HepG2 (cell line): ENCODE measurements around the gene CUL4A. TPM values are rescaled to one million over a fixed set of nuclear protein-coding genes. Genes with fewer than 3 reads are reported as not detected.

Source experiments
- ATAC-seq: fragments of 200-7000 bp; cut with Tn5 transposase; 3 replicates; pipeline ENCODE4 v1.9.1; 2020; ENCODE audit warnings: mild to moderate bottlenecking, moderate library complexity
- BruUV-seq: library from RNA; stranded (reverse); fragments of 400-500 nt; replicated peaks from 2 replicates; lab custom pipeline; 2021; lab: Mats Ljungman, UMichigan
- CTCF ChIA-PET: fragments of 300-600 bp; formaldehyde crosslinking; extraction: SDS; loops from one replicate; lab custom pipeline; 2021; ENCODE audit warnings: low total read pairs, inconsistent platforms, low intra/inter-chr PET ratio; lab: Yijun Ruan, JAX
- POLR2A ChIA-PET: fragments of 350-600 bp; sonication (Branson Sonifier 250); formaldehyde crosslinking; loops from one replicate; lab custom pipeline; 2020; ENCODE audit warnings: antibody characterized with exemption, inconsistent platforms; lab: Yijun Ruan, JAX
- DNase-seq: peaks from one replicate; pipeline ENCODE4 v3.0.0-alpha.2; 2015; ENCODE audit warnings: low spot score
- FAIRE-seq: peaks from 3 replicates; lab custom pipeline; 2011; peaks lifted over from hg19 to GRCh38; lab: Jason Lieb, UNC
- H2AFZ ChIP-seq: one replicate; pipeline ENCODE4 v1.6.1; 2011; ENCODE audit warnings: low read length, inconsistent platforms
- H3K27ac ChIP-seq: fragments of 300-600 bp; 3 replicates; pipeline ENCODE4 v1.8.0; 2011; ENCODE audit warnings: mixed run types, mild to moderate bottlenecking, mixed read lengths, low read length, inconsistent platforms; ENCODE audit not compliant: insufficient read depth; ENCODE audit errors: extremely low read length
- H3K27me3 ChIP-seq, 2 experiments: fragments of 200-600 bp in 1 of 2; 2 replicates in 1 of 2; 3 replicates in 1 of 2; pipeline versions ENCODE4 v1.6.0 to v1.8.0; 2011; ENCODE audit warnings: low read length in 2 of 2, mild to moderate bottlenecking in 2 of 2, moderate library complexity in 2 of 2, inconsistent platforms in 1 of 2; ENCODE audit not compliant: insufficient read depth in 2 of 2, control insufficient read depth in 1 of 2
- H3K36me3 ChIP-seq, 2 experiments: fragments of 200-600 bp in 1 of 2; replicated peaks in 1 of 2; 2 replicates in 1 of 2; 3 replicates in 1 of 2; pipeline versions ENCODE4 v1.5.1 to v1.8.0; 2011; ENCODE audit warnings: low read length in 2 of 2, inconsistent platforms in 1 of 2; ENCODE audit not compliant: insufficient read depth in 2 of 2, control insufficient read depth in 1 of 2
- H3K4me1 ChIP-seq: 2 replicates; pipeline ENCODE4 v1.5.1; 2012; ENCODE audit warnings: low read length, inconsistent platforms; ENCODE audit not compliant: insufficient read depth
- H3K4me2 ChIP-seq: 2 replicates; pipeline ENCODE4 v1.6.0; 2011; ENCODE audit warnings: low read depth, low read length, inconsistent platforms
- H3K4me3 ChIP-seq, 3 experiments: fragments of 200-600 bp in 1 of 3; sonication (generic), shearing (Covaris generic) in 1 of 3; replicated peaks in 1 of 3; 2 replicates each; pipeline ENCODE4 v1.5.1; 2011 to 2016; ENCODE audit warnings: low read length in 3 of 3, inconsistent platforms in 2 of 3, low read depth in 2 of 3, mild to moderate bottlenecking in 2 of 3, control low read depth in 1 of 3, mixed read lengths in 1 of 3; ENCODE audit not compliant: insufficient read depth in 1 of 3
- H3K79me2 ChIP-seq: one replicate; pipeline ENCODE4 v1.6.1; 2011; ENCODE audit warnings: low read length, inconsistent platforms; ENCODE audit not compliant: insufficient read depth
- H3K9ac ChIP-seq: 2 replicates; pipeline ENCODE4 v1.6.0; 2011; ENCODE audit warnings: mild to moderate bottlenecking, low read depth, low read length, inconsistent platforms; ENCODE audit not compliant: insufficient read depth
- H3K9me3 ChIP-seq: 2 replicates; pipeline ENCODE4 v1.5.1; 2012; ENCODE audit warnings: mild to moderate bottlenecking, low read length
- H4K20me1 ChIP-seq: 2 replicates; pipeline ENCODE4 v1.6.0; 2011; ENCODE audit warnings: inconsistent platforms, mild to moderate bottlenecking, low read length, moderate library complexity; ENCODE audit not compliant: insufficient read depth
- ARID5B ChIP-seq: IDR thresholded peaks from 2 replicates; pipeline ENCODE4 v1.4.0; 2020; ENCODE audit warnings: mild to moderate bottlenecking, missing genetic modification reagents
- BCL3 ChIP-seq: sonication (generic); formaldehyde crosslinking; IDR thresholded peaks from 2 replicates; pipeline ENCODE4 v1.5.1; 2020; ENCODE audit warnings: mild to moderate bottlenecking, missing genetic modification reagents, moderate library complexity
- CEBPB ChIP-seq: IDR thresholded peaks from 2 replicates; pipeline ENCODE4 v1.6.1; 2011; ENCODE audit warnings: low read depth, low read length, improper control_type of control experiment, borderline replicate concordance
- KLF6 ChIP-seq: IDR thresholded peaks from 2 replicates; pipeline ENCODE4 v1.8.0; 2016; ENCODE audit warnings: missing biosample characterization, missing genetic modification reagents
- MYPOP ChIP-seq: sonication (generic); formaldehyde crosslinking; IDR thresholded peaks from 2 replicates; pipeline ENCODE4 v1.8.1; 2023; ENCODE audit warnings: mild to moderate bottlenecking, moderate library complexity, missing genetic modification reagents
- ZBTB33 ChIP-seq: sonication (generic); formaldehyde crosslinking; IDR thresholded peaks from 2 replicates; pipeline ENCODE4 v1.4.0; 2020; ENCODE audit warnings: missing genetic modification reagents
- ZNF430 ChIP-seq: sonication (generic); formaldehyde crosslinking; IDR thresholded peaks from 2 replicates; pipeline ENCODE4 v1.9.0; 2021; ENCODE audit warnings: mild to moderate bottlenecking, missing genetic modification reagents
- WGBS: methylation state at CpG from one replicate; pipeline ENCODE4 v1.1.6; 2017; ENCODE audit warnings: low lambda C conversion rate; 5-methylcytosine and 5-hydroxymethylcytosine counted together
- in situ Hi-C: cut with HindIII; loops from 2 replicates; pipeline ENCODE4 v1.10.0; 2017; ENCODE audit warnings: low pct_unique_long_range_greater_than_20kb; ENCODE audit not compliant: extremely low pct_ligation_motif_present
- intact Hi-C: fragments of 100-400 bp; cut with micrococcal nuclease; formaldehyde crosslinking; loops from one replicate; pipeline ENCODE4 v1.10.0; 2022; ENCODE audit not compliant: unreplicated experiment
- polyA plus RNA-seq, 8 experiments: library from polyadenylated mRNA; depleted of rRNA in 3 of 8; stranded (reverse) in 7 of 8; unstranded in 1 of 8; fragments of >200 nt; fragmentation: Illumina TruSeq in 4 of 8; extraction: Trizol in 4 of 8; gene quantifications; 2 replicates each; pipeline versions ENCODE4 v1.2.1 to v1.2.3, GENCODE V29; 2011 to 2016; ENCODE audit warnings: low read depth in 4 of 8, missing spikeins in 1 of 8, mixed read lengths in 1 of 8; ENCODE audit not compliant: insufficient read depth in 1 of 8
- total RNA-seq, 5 experiments: library from RNA; depleted of rRNA; stranded (reverse); fragments of >200 nt; fragmentation: Illumina TruSeq; extraction: Trizol; gene quantifications; 2 replicates each; pipeline ENCODE4 v1.2.3, GENCODE V29; 2016; ENCODE audit warnings: low read depth in 1 of 5

CUL4A gene
- total and polyA plus RNA-seq, 2 of the 13 experiments (the other 11 are each of a cell fraction or from before 2014, with no cell fraction given): 51.2 to 75.3 TPM

- Histone ChIP-seq H3K4me2 (no peak overlapping the region), H2AFZ (no peak overlapping the region), H3K79me2 (peaks cover 4% of the 10 kb centered on the region), H3K36me3 (peaks cover 23 to 56% of the 10 kb centered on the region in 2 experiments), H4K20me1 (no peaks in the 10 kb centered on the region; the same call in 1 of the 2 replicates), H3K9ac (no peak overlapping the region), H3K27me3 (no peaks in the 10 kb centered on the region), H3K27ac (peak overlapping the region; percentile 16), H3K4me3 (no peak overlapping the region), H3K9me3 (no peaks in the 10 kb centered on the region), H3K4me1 (peaks cover 30% of the 10 kb centered on the region)
- intact Hi-C loops: no loop called here
- TF ChIP-seq CEBPB (0 out of 2 replicates have a peak, but pooled peaks have one; percentile 3), ZNF430 (CRISPR knock-in tag) (no peak)
- ATAC-seq (no peak), FAIRE-seq (no peak), DNase-seq (no peak)
- BruUV-seq: no TSS peak
- 90% methylated on average over 11 of the region's 13 CpGs for WGBS
- in situ Hi-C loops: no loop called here
- POLR2A ChIA-PET: interaction anchor here (1.5 to 2.9 kb wide), 2 partner anchors 23 to 63 kb away, joined by 4 to 12 read pairs; partner anchors contain the start of genes CUL4A and PCID2
- CTCF ChIA-PET: no interaction called here
Observed at GRCh38 chr13:113186061-113186900, 23.1 kb upstream of the CUL4A start.

GRCh38 chr13:113187263-113187669, 22.1 kb upstream of the CUL4A start:
- DNase-seq: peak; percentile 83
- Histone ChIP-seq H3K4me3 (no peak overlapping the region), H3K9me3 (no peaks in the 10 kb centered on the region), H2AFZ (no peak overlapping the region), H3K27me3 (no peaks in the 10 kb centered on the region), H3K36me3 (peaks cover 17 to 54% of the 10 kb centered on the region in 2 experiments), H3K27ac (peak overlapping the region; percentile 51), H3K9ac (no peak overlapping the region), H4K20me1 (no peaks in the 10 kb centered on the region; the same call in 1 of the 2 replicates), H3K79me2 (peaks cover 4% of the 10 kb centered on the region), H3K4me2 (no peak overlapping the region; the same call in 1 of the 2 replicates), H3K4me1 (peaks cover 30% of the 10 kb centered on the region)
- FAIRE-seq: no peak
- ChIA-PET POLR2A (interaction anchor here (1.1 to 2.9 kb wide), 3 partner anchors 17 to 64 kb away, joined by 4 to 12 read pairs (median 4); partner anchors contain the start of genes CUL4A and PCID2), CTCF (no interaction called here)
- intact Hi-C loops: no loop called here
- no TSS peak for BruUV-seq
- WGBS: 89% methylated on average over 9 of the region's 9 CpGs
- no peak for ATAC-seq
- in situ Hi-C loops: no loop called here
- TF ChIP-seq BCL3 (no peak), MYPOP (no peak), KLF6 (no peak), ZBTB33 (CRISPR knock-in tag) (peak; percentile 98), ARID5B (CRISPR knock-in tag) (peak; percentile 41; the same call in 1 of the 2 replicates)
